K562 (cell line): Measurements from ENCODE around the gene SLC44A2. TPM values are rescaled to one million over a fixed set of nuclear protein-coding genes. Genes with fewer than 3 reads are reported as not detected.
A peak's percentile ranks its signal among the peaks of the same experiment; 100 is the strongest.

ENCODE experiments used
- ARID2 ChIP-seq: fragments of 450-650 bp; IDR thresholded peaks from 2 replicates; pipeline ENCODE4 v1.6.1; 2017; ENCODE audit warnings: antibody characterized with exemption, mild to moderate bottlenecking
- ASH1L ChIP-seq: fragments of 450-650 bp; IDR thresholded peaks from 2 replicates; pipeline ENCODE4 v1.6.1; 2018; ENCODE audit warnings: borderline replicate concordance, mild to moderate bottlenecking, low read depth; ENCODE audit not compliant: partially characterized antibody
- ATF7 ChIP-seq: fragments of 450-650 bp; IDR thresholded peaks from 2 replicates; pipeline ENCODE4 v1.7.1; 2014; ENCODE audit warnings: mild to moderate bottlenecking, moderate library complexity
- MED1 ChIP-seq: sonication (generic); formaldehyde crosslinking; IDR thresholded peaks from 2 replicates; pipeline ENCODE4 v1.8.1; 2023; ENCODE audit warnings: missing genetic modification reagents, borderline replicate concordance
- PKNOX1 ChIP-seq: fragments of 450-650 bp; IDR thresholded peaks from 2 replicates; pipeline ENCODE4 v1.6.1; 2016
- RAD21 ChIP-seq, 2 experiments: fragments of 250-450 bp in 1 of 2; fragments of 450-650 bp in 1 of 2; sonication (Bioruptor Pico) in 1 of 2; formaldehyde crosslinking in 1 of 2; IDR thresholded peaks in 1 of 2; conservative IDR thresholded peaks in 1 of 2; 2 replicates each; pipeline versions ENCODE4 v1.4.0 to v1.8.0; 2020 to 2022; ENCODE audit warnings: mild to moderate bottlenecking in 2 of 2, moderate library complexity in 1 of 2
- RCOR1 ChIP-seq, 2 experiments: IDR thresholded peaks; 2 replicates each; pipeline ENCODE4 v1.6.1; 2012; ENCODE audit warnings: low read depth in 2 of 2, low read length in 2 of 2, borderline replicate concordance in 1 of 2, improper control_type of control experiment in 1 of 2
- STAG1 ChIP-seq: sonication (generic); formaldehyde crosslinking; IDR thresholded peaks from 2 replicates; pipeline ENCODE4 v1.5.0; 2020; ENCODE audit warnings: missing genetic modification reagents, borderline replicate concordance
- THRB ChIP-seq: fragments of 450-650 bp; formaldehyde crosslinking; conservative IDR thresholded peaks from 2 replicates; pipeline ENCODE4 v1.4.0; 2022; ENCODE audit warnings: mild to moderate bottlenecking, missing genetic modification characterization
- ZBTB40 ChIP-seq, 2 experiments: fragments of 450-650 bp in 1 of 2; sonication (generic) in 1 of 2; formaldehyde crosslinking in 1 of 2; IDR thresholded peaks; 2 replicates each; pipeline versions ENCODE4 v1.7.1 to v1.9.0; 2016 to 2022; ENCODE audit warnings: inconsistent platforms in 1 of 2, mild to moderate bottlenecking in 1 of 2, missing genetic modification reagents in 1 of 2
- ZNF324 ChIP-seq: fragments of 250-450 bp; sonication (Bioruptor Pico); IDR thresholded peaks from 2 replicates; pipeline ENCODE4 v1.4.0; 2020; ENCODE audit warnings: mild to moderate bottlenecking
- ZNF431 ChIP-seq: sonication (generic); formaldehyde crosslinking; IDR thresholded peaks from 2 replicates; pipeline ENCODE4 v1.8.0; 2022; ENCODE audit warnings: mild to moderate bottlenecking, missing genetic modification reagents
- ZNF586 ChIP-seq: fragments of 450-650 bp; formaldehyde crosslinking; conservative IDR thresholded peaks from 2 replicates; pipeline ENCODE4 v1.4.0; 2020; ENCODE audit warnings: mild to moderate bottlenecking, moderate library complexity
- polyA plus RNA-seq, 8 experiments: library from polyadenylated mRNA; depleted of rRNA in 4 of 8; stranded (reverse) in 5 of 8; unstranded in 3 of 8; fragments of >200 nt; fragmentation: Nextera tagmentation in 2 of 8; fragmentation: Illumina TruSeq in 1 of 8; extraction: Ambion mirVana in 2 of 8; extraction: Trizol in 1 of 8; gene quantifications; 2 replicates each; pipeline versions ENCODE4 v1.2.1 to v1.2.3, GENCODE V29; 2011 to 2014; ENCODE audit warnings: inconsistent platforms in 1 of 8, missing spikeins in 1 of 8
- total RNA-seq, 7 experiments: library from RNA; depleted of rRNA in 6 of 7; stranded (reverse); fragments of >200 nt in 6 of 7; fragmentation: Illumina TruSeq in 2 of 7; extraction: Trizol in 2 of 7; gene quantifications; 2 replicates each; pipeline versions ENCODE4 v1.2.1 to v1.2.3, GENCODE V29; 2011 to 2021; ENCODE audit warnings: low replicate concordance in 1 of 7

SLC44A2 gene
- total and polyA plus RNA-seq, 9 of the 15 experiments (the other 6 are each of a cell fraction or from before 2014, with no cell fraction given), result 1.1 to 34.2 (median 8.1) TPM

- TF ChIP-seq ZBTB40 (IDR thresholded peaks at IDR 0.05) (no peak), ZBTB40 (CRISPR knock-in tag; IDR thresholded peaks at IDR 0.05) (no peak), ZNF324 (CRISPR knock-in tag) (no peak), RAD21 (CRISPR knock-in tag; conservative IDR thresholded peaks at IDR 0.05 in 1 of 2, IDR thresholded peaks at IDR 0.05 in 1 of 2) (peak; percentile 96 to 98), MED1 (CRISPR knock-in tag) (no peak), RCOR1 (IDR thresholded peaks at IDR 0.05; ENCODE audit: borderline replicate concordance in 1 of 2, low read depth in 2 of 2, low read length in 2 of 2) (peak in 1 of 2 experiments; percentile 43; a peak in 1 of 4 replicates), STAG1 (CRISPR knock-in tag) (peak; percentile 82; the same call in 1 of the 2 replicates), ARID2 (peak; percentile 96), ZNF586 (CRISPR knock-in tag) (no peak), THRB (CRISPR knock-in tag) (0 out of 2 replicates have a peak, but pooled peaks have one; percentile 9), PKNOX1 (peak; percentile 73), ZNF431 (no peak), ATF7 (0 out of 2 replicates have a peak, but pooled peaks have one; percentile 31), ASH1L (no peak)
Observed at GRCh38 chr19:10644260-10645007, 19.1 kb downstream of the SLC44A2 start (continued).
